OCI-LY7 (cell line): Measurements from ENCODE around the gene MAST2.

Experiments
- CTCF ChIP-seq: fragments of 200-600 bp; sonication (generic); conservative IDR thresholded peaks from 2 replicates; pipeline ENCODE4 v1.5.1; 2014; ENCODE audit warnings: mild to moderate bottlenecking, antibody characterized with exemption, low read length, moderate library complexity, mixed read lengths
- EZH2phosphoT487 ChIP-seq: fragments of 200-600 bp; sonication (generic); IDR thresholded peaks from 2 replicates; pipeline ENCODE4 v1.6.1; 2018; ENCODE audit warnings: low read depth, borderline replicate concordance, mild to moderate bottlenecking, mixed run types, antibody characterized with exemption, low read length, moderate library complexity, mixed read lengths

GRCh38 chr1:45880930-45881329 lies 77.5 kb downstream of the MAST2 start:
- TF ChIP-seq CTCF (no peak), EZH2phosphoT487 (no peak)
